Suprapubic skin (tissue), 4 donors: ENCODE measurements around the gene ATF3. TPM values are rescaled to one million over a fixed set of nuclear protein-coding genes. Genes with fewer than 3 reads are reported as not detected.

Experiments used
- DNase-seq, 2 donors: peaks; one replicate each; pipeline ENCODE4 v3.0.0-alpha.2; 2019; ENCODE audit warnings: low spot score in 2 of 2
- H3K27ac ChIP-seq: fragments of 200-600 bp; sonication (generic); one replicate; pipeline ENCODE4 v1.5.1; 2019
- H3K27me3 ChIP-seq: fragments of 200-600 bp; sonication (generic); one replicate; pipeline ENCODE4 v1.5.1; 2019
- H3K36me3 ChIP-seq: fragments of 200-600 bp; sonication (generic); one replicate; pipeline ENCODE4 v1.5.1; 2019
- H3K4me1 ChIP-seq: fragments of 200-600 bp; sonication (generic); one replicate; pipeline ENCODE4 v1.5.1; 2019
- H3K4me3 ChIP-seq: fragments of 200-600 bp; sonication (generic); one replicate; pipeline ENCODE4 v1.5.1; 2019; ENCODE audit warnings: mild to moderate bottlenecking
- H3K9me3 ChIP-seq: fragments of 200-600 bp; sonication (generic); one replicate; pipeline ENCODE4 v1.5.1; 2019
- EP300 ChIP-seq: sonication (generic); formaldehyde crosslinking; IDR thresholded peaks from one replicate; pipeline ENCODE4 v1.6.1; 2017; ENCODE audit warnings: antibody characterized with exemption
- POLR2A ChIP-seq, 2 donors: fragments of 450-650 bp; IDR thresholded peaks; one replicate each; pipeline ENCODE4 v1.6.1; 2017; ENCODE audit warnings: antibody characterized with exemption in 2 of 2, mild to moderate bottlenecking in 2 of 2, moderate library complexity in 2 of 2
- POLR2AphosphoS5 ChIP-seq, 3 donors: sonication (generic); formaldehyde crosslinking; IDR thresholded peaks; one replicate each; pipeline ENCODE4 v1.6.1; 2017; ENCODE audit warnings: antibody characterized with exemption in 3 of 3
- WGBS: methylation state at CpG from one replicate; pipeline ENCODE4 v1.1.5; 2018; 5-methylcytosine and 5-hydroxymethylcytosine counted together
- total RNA-seq, 4 donors: library from RNA; depleted of rRNA; stranded (reverse); fragments of >200 nt; gene quantifications; one replicate each; pipeline ENCODE4 v1.1.0, GENCODE V29; 2016
- TF ChIP-seq, protein P1 (sequence below), 2 donors: fragments of 200-600 bp in 1 of 2; fragments of 450-650 bp in 1 of 2; sonication (generic) in 1 of 2; IDR thresholded peaks; one replicate each; pipeline ENCODE4 v1.5.1; 2016 to 2019; ENCODE audit warnings: antibody characterized with exemption in 2 of 2, mild to moderate bottlenecking in 1 of 2, moderate library complexity in 1 of 2

Gene ATF3
- total RNA-seq, 4 donors from 2014 or later: 43.9 to 151 (median 84.1) TPM

DNA sequence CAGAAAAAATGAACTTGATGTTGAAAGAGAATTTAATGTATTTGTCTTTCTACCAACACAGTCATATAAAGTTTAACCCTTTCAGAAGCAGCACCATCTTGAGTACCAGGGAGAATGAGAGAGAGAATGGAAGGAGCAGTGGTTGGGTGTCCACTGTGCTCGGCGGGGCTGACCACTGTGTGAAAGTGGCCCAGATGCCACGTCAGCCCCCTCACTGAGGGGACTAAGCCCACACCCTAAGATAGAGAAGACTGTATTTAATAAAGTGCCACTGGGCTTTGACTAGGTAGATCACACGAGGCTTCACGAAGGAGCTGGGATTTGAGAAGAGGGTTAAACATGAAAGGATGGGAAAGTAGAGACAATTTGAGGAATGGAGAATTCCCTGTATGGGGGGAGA, 59.9 kb downstream of the ATF3 start:
- peak overlapping the region; percentile 84 for H3K27ac ChIP-seq
- TF ChIP-seq POLR2A (IDR thresholded peaks at IDR 0.05): no peak
- TF ChIP-seq POLR2AphosphoS5 (IDR thresholded peaks at IDR 0.05): no peak
- no peak for TF ChIP-seq EP300
- TF ChIP-seq, protein P1, sequence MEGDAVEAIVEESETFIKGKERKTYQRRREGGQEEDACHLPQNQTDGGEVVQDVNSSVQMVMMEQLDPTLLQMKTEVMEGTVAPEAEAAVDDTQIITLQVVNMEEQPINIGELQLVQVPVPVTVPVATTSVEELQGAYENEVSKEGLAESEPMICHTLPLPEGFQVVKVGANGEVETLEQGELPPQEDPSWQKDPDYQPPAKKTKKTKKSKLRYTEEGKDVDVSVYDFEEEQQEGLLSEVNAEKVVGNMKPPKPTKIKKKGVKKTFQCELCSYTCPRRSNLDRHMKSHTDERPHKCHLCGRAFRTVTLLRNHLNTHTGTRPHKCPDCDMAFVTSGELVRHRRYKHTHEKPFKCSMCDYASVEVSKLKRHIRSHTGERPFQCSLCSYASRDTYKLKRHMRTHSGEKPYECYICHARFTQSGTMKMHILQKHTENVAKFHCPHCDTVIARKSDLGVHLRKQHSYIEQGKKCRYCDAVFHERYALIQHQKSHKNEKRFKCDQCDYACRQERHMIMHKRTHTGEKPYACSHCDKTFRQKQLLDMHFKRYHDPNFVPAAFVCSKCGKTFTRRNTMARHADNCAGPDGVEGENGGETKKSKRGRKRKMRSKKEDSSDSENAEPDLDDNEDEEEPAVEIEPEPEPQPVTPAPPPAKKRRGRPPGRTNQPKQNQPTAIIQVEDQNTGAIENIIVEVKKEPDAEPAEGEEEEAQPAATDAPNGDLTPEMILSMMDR (IDR thresholded peaks at IDR 0.05): no peak
- WGBS: 89% methylated on average over 5 of the region's 5 CpGs
- H3K4me3 ChIP-seq: no peak overlapping the region
- H3K4me1 ChIP-seq: peaks cover 46% of the 10 kb centered on the region
- H3K36me3 ChIP-seq: no peaks in the 10 kb centered on the region
- no peaks in the 10 kb centered on the region for H3K9me3 ChIP-seq
- DNase-seq: no peak
- H3K27me3 ChIP-seq: no peaks in the 10 kb centered on the region

DNA sequence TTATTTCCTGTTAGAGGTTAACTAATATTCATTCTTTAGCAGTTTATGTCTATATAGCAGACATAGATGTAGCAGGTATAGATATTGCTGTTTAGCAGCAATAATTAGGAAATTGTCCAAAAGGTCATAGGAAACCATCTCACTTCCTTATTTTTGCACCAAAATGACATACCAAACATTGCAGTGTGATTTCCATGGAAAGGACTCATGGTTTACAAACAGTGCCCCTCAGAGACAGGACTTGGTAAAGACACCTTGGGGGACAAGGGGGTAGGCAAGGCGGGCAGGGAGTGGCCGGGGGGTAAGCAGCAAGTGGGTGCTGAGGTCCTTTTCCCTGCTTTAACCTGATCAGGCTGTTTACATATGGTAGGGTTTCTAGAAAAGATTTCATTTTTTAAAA, 60.5 kb downstream of the ATF3 start:
- Histone ChIP-seq H3K27me3 (no peaks in the 10 kb centered on the region), H3K9me3 (no peaks in the 10 kb centered on the region), H3K4me1 (peaks cover 46% of the 10 kb centered on the region), H3K36me3 (no peaks in the 10 kb centered on the region), H3K4me3 (no peak overlapping the region), H3K27ac (no peak overlapping the region)
- TF ChIP-seq POLR2AphosphoS5 (IDR thresholded peaks at IDR 0.05): no peak
- no peak for TF ChIP-seq EP300
- TF ChIP-seq POLR2A (IDR thresholded peaks at IDR 0.05): no peak
- TF ChIP-seq, protein P1 (IDR thresholded peaks at IDR 0.05): no peak
- DNase-seq: no peak
- WGBS: 93% methylated on average over 2 of the region's 2 CpGs

DNA sequence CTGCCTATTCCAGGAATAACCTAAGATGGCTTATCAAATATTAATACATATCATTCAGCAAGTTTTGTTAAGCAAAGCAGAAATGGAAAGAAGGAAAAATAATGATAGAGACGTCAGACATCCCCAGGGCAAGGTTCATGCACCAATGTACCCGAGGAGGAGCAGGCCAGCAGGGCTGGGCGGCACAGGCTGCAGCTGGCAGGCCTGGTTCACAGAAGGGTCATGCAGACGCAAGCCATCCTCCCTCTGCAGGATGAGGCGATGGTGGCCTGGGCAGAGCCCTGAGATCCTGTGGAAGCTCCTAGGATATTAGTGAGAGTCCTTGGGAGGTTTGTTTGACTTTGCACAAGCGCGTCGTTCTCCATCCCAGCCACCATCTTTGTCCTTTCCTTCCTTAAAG, 61.0 kb downstream of the ATF3 start:
- Histone ChIP-seq H3K9me3 (no peaks in the 10 kb centered on the region), H3K36me3 (no peaks in the 10 kb centered on the region), H3K4me3 (no peak overlapping the region), H3K27ac (no peak overlapping the region), H3K27me3 (no peaks in the 10 kb centered on the region), H3K4me1 (peaks cover 46% of the 10 kb centered on the region)
- DNase-seq: no peak
- 79% methylated on average over 8 of the region's 8 CpGs for WGBS
- TF ChIP-seq EP300 (no peak), POLR2A (IDR thresholded peaks at IDR 0.05) (no peak), POLR2AphosphoS5 (IDR thresholded peaks at IDR 0.05) (no peak)
- TF ChIP-seq, protein P1 (IDR thresholded peaks at IDR 0.05): no peak

DNA sequence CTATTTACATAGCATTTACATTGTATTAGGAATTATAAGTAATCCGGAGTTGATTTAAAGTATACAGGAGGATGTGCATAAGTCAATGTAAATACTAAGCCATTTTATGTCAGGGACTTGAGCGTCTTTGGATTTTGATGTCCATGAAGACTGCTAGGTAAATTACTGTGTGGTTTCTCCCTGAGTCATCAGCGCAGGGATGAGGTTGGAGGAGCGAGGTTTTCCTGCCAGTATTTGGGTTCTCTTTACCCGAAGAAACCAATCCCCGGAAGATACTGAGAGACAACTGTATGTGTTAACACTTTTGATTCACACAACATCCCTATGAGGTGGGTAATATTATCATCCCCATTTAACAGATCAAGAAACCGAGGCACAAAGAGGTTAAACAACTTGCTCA, 61.7 kb downstream of the ATF3 start:
- no peak for DNase-seq
- Histone ChIP-seq H3K4me1 (peaks cover 40% of the 10 kb centered on the region), H3K4me3 (no peak overlapping the region), H3K27ac (no peak overlapping the region), H3K9me3 (no peaks in the 10 kb centered on the region), H3K36me3 (no peaks in the 10 kb centered on the region), H3K27me3 (no peaks in the 10 kb centered on the region)
- TF ChIP-seq EP300: no peak
- TF ChIP-seq POLR2A (IDR thresholded peaks at IDR 0.05): no peak
- TF ChIP-seq, protein P1 (IDR thresholded peaks at IDR 0.05): no peak
- TF ChIP-seq POLR2AphosphoS5 (IDR thresholded peaks at IDR 0.05): no peak
- WGBS: 95% methylated on average over 7 of the region's 7 CpGs

Other genes starting within 250 kb of the ATF3 start
- gene PACC1, start 193.9 kb upstream of the ATF3 start, total RNA-seq: 10 to 100 TPM in 1 of 4 donors, 1 to 10 TPM in 3; 3.3 to 11.9 (median 4.7) TPM
- gene NENF, start 175.8 kb upstream of the ATF3 start, total RNA-seq: 100 to 1,000 TPM in 2 of 4 donors, 10 to 100 TPM in 2; 60.6 to 104 (median 87.4) TPM
- gene BATF3, start 91.1 kb downstream of the ATF3 start, total RNA-seq: under 1 TPM in 1 of 4 donors, not detected in 3; 0.25 TPM
- 10 to 100 TPM; 18.3 to 57.5 (median 34.3) TPM for gene NSL1, start 183.0 kb downstream of the ATF3 start, total RNA-seq
- gene TATDN3, start 183.1 kb downstream of the ATF3 start, total RNA-seq: 10 to 100 TPM in 2 of 4 donors, 1 to 10 TPM in 2; 5.9 to 16.4 (median 9.1) TPM
- gene SPATA45, start 238.9 kb downstream of the ATF3 start, total RNA-seq: not detected
- gene FLVCR1, start 249.5 kb downstream of the ATF3 start, total RNA-seq: 1 to 10 TPM; 4.3 to 8.5 (median 6.3) TPM